Measurements from ENCODE around the gene LOC128125822.
"Not testable (repeated sequence)": the region's sequence is repeated elsewhere in the genome, so short reads cannot be mapped to it uniquely, and the experiment has no call there.

LOC128125822 gene

GRCh38 chr6:63572044-63572746 lies at the start of gene LOC128125822, which contains the start of gene PTP4A1:
Gene LOC128125822 (plus strand): TSS chr6:63572480.
Gene PTP4A1 (plus strand): TSS chr6:63572480. CDS start chr6:63576881, 4,401 bp downstream.
- peak; percentile 88 to 95 (median 94) for DNase-seq (ENCODE audit: low read depth in 2 of 3, low spot score in 1 of 3)

- not testable (repeated sequence) for DNase-seq (ENCODE audit: low read depth in 2 of 3, low spot score in 1 of 3)
These were observed 49.4 kb upstream of the LOC128125822 start for GRCh38 chr6:63522911-63523287.

GRCh38 chr6:63523630-63524029 lies 48.6 kb upstream of the LOC128125822 start:
- no peak for DNase-seq (ENCODE audit: low read depth in 2 of 3, low spot score in 1 of 3)

GRCh38 chr6:63525186-63525878 lies 46.9 kb upstream of the LOC128125822 start:
- no peak for DNase-seq (ENCODE audit: low read depth in 2 of 3, low spot score in 1 of 3)

- no peak for DNase-seq (ENCODE audit: low read depth in 2 of 3, low spot score in 1 of 3)
These were observed 45.3 kb upstream of the LOC128125822 start for GRCh38 chr6:63526931-63527330.

- no peak for DNase-seq (ENCODE audit: low read depth in 2 of 3, low spot score in 1 of 3)
These were observed 44.4 kb upstream of the LOC128125822 start for GRCh38 chr6:63527658-63528514.

GRCh38 chr6:63529498-63529897 lies 42.8 kb upstream of the LOC128125822 start:
- no peak for DNase-seq (ENCODE audit: low read depth in 2 of 3, low spot score in 1 of 3)

GRCh38 chr6:63530182-63530581 lies 42.1 kb upstream of the LOC128125822 start:
- DNase-seq (ENCODE audit: low read depth in 2 of 3, low spot score in 1 of 3), result no peak

- no peak for DNase-seq (ENCODE audit: low read depth in 2 of 3, low spot score in 1 of 3)
These were observed 41.3 kb upstream of the LOC128125822 start for GRCh38 chr6:63530991-63531390.

- no peak for DNase-seq (ENCODE audit: low read depth in 2 of 3, low spot score in 1 of 3)
These were observed 39.3 kb upstream of the LOC128125822 start for GRCh38 chr6:63533026-63533425.

GRCh38 chr6:63533952-63534351 lies 38.3 kb upstream of the LOC128125822 start:
- DNase-seq (ENCODE audit: low read depth in 2 of 3, low spot score in 1 of 3), result no peak

- no peak for DNase-seq (ENCODE audit: low read depth in 2 of 3, low spot score in 1 of 3)
These were observed 34.9 kb upstream of the LOC128125822 start for GRCh38 chr6:63537201-63537958.

GRCh38 chr6:63537959-63538300 lies 34.4 kb upstream of the LOC128125822 start:
- DNase-seq (ENCODE audit: low read depth in 2 of 3, low spot score in 1 of 3), result no peak

GRCh38 chr6:63538550-63538949 lies 33.7 kb upstream of the LOC128125822 start:
- no peak for DNase-seq (ENCODE audit: low read depth in 2 of 3, low spot score in 1 of 3)

GRCh38 chr6:63543001-63543400 lies 29.3 kb upstream of the LOC128125822 start:
- no peak for DNase-seq (ENCODE audit: low read depth in 2 of 3, low spot score in 1 of 3)

GRCh38 chr6:63543982-63544381 lies 28.3 kb upstream of the LOC128125822 start:
- no peak for DNase-seq (ENCODE audit: low read depth in 2 of 3, low spot score in 1 of 3)

GRCh38 chr6:63546236-63546635 lies 26.0 kb upstream of the LOC128125822 start:
- no peak for DNase-seq (ENCODE audit: low read depth in 2 of 3, low spot score in 1 of 3)

GRCh38 chr6:63546697-63547096 lies 25.6 kb upstream of the LOC128125822 start:
- DNase-seq (ENCODE audit: low read depth in 2 of 3, low spot score in 1 of 3), result no peak

- DNase-seq (ENCODE audit: low read depth in 2 of 3, low spot score in 1 of 3), result no peak
These were observed 23.2 kb upstream of the LOC128125822 start for GRCh38 chr6:63549076-63549475.

- no peak for DNase-seq (ENCODE audit: low read depth in 2 of 3, low spot score in 1 of 3)
These were observed 19.1 kb upstream of the LOC128125822 start for GRCh38 chr6:63553208-63553607.

- no peak for DNase-seq (ENCODE audit: low read depth in 2 of 3, low spot score in 1 of 3)
These were observed 18.4 kb upstream of the LOC128125822 start for GRCh38 chr6:63553900-63554299.

Measured in stimulated activated CD4-positive, alpha-beta T cell treated with anti-CD3 and anti-CD28 coated beads, Interleukin-12 subunit alpha, Interleukin-12 subunit beta, amount 100 ng/mL, for 48 hours (primary cell).